Right lobe of liver (tissue), 6 donors: ENCODE measurements around the gene ANAPC2. TPM values are rescaled to one million over a fixed set of nuclear protein-coding genes. Genes with fewer than 3 reads are reported as not detected.

Source experiments
- ATAC-seq, 4 donors: fragments of 200-7000 bp; cut with Tn5 transposase; one replicate each; pipeline ENCODE4 v1.9.1; 2020; ENCODE audit warnings: mild to moderate bottlenecking in 4 of 4, moderate library complexity in 4 of 4
- DNase-seq, 3 donors: peaks; one replicate each; pipeline ENCODE4 v3.0.0-alpha.2; 2020
- H3K27ac ChIP-seq, 3 donors: fragments of 200-600 bp; one replicate each; pipeline ENCODE4 v1.8.0; 2022
- H3K27me3 ChIP-seq, 2 donors: fragments of 200-600 bp; one replicate each; pipeline ENCODE4 v1.8.0; 2022
- H3K36me3 ChIP-seq, 4 donors: fragments of 200-600 bp; sonication (generic) in 1 of 4; one replicate each; pipeline versions ENCODE4 v1.5.1 to v1.8.0; 2017 to 2022; ENCODE audit warnings: control low read depth in 1 of 4
- H3K4me1 ChIP-seq, 4 donors: fragments of 200-600 bp; sonication (generic) in 1 of 4; one replicate each; pipeline versions ENCODE4 v1.5.1 to v1.8.0; 2017 to 2022; ENCODE audit warnings: control low read depth in 1 of 4
- H3K4me3 ChIP-seq, 3 donors: fragments of 200-600 bp; one replicate each; pipeline ENCODE4 v1.8.0; 2022
- H3K9me3 ChIP-seq, 4 donors: fragments of 200-600 bp; sonication (generic) in 1 of 4; one replicate each; pipeline versions ENCODE4 v1.5.1 to v1.8.0; 2017 to 2022; ENCODE audit warnings: control low read depth in 1 of 4
- POLR2A ChIP-seq: fragments of 450-650 bp; IDR thresholded peaks from one replicate; pipeline ENCODE4 v1.6.1; 2017; ENCODE audit warnings: antibody characterized with exemption, mild to moderate bottlenecking
- WGBS: methylation state at CpG from one replicate; pipeline ENCODE4 v1.1.6; 2018; ENCODE audit warnings: low coverage, low lambda C conversion rate; ENCODE audit not compliant: insufficient coverage; ENCODE audit errors: missing lambda C conversion rate; 5-methylcytosine and 5-hydroxymethylcytosine counted together
- intact Hi-C, 2 donors: fragments of 100-400 bp; cut with DNase I; formaldehyde crosslinking; loops; one replicate each; pipeline versions ENCODE4 v1.11.2 to v1.14.1; 2022
- total RNA-seq, 6 experiments: library from RNA; depleted of rRNA in 2 of 6; stranded (reverse); fragments of >200 nt in 2 of 6; fragmentation: NEBNext Ultra II Directional in 3 of 6; extraction: Animal tissue kit (Norgen Biotek cat#: 25700) in 3 of 6; gene quantifications; one replicate each; pipeline versions ENCODE4 v1.1.0 to v1.2.4, GENCODE V29; 2016 to 2023
- TF ChIP-seq, protein P1 (sequence below), 4 donors: fragments of 200-600 bp in 3 of 4; fragments of 450-650 bp in 1 of 4; IDR thresholded peaks; one replicate each; pipeline versions ENCODE4 v1.5.1 to v1.8.0; 2016 to 2022; ENCODE audit warnings: antibody characterized with exemption in 4 of 4, mild to moderate bottlenecking in 2 of 4
- donor health status: DM: no; HTN: yes; CAD: no.
- donor health status: DM: no; HTN: no; CAD: no.
- donor health status: DM: no; HTN: no; CAD: no.
- donor health status: DM: no; HTN: yes; CAD: no.
- donor health status: DM: no; HTN: yes; CAD: no.

The ANAPC2 gene
- total RNA-seq, 6 experiments from 2014 or later: 16.1 to 36.5 (median 27.9) TPM

DNA sequence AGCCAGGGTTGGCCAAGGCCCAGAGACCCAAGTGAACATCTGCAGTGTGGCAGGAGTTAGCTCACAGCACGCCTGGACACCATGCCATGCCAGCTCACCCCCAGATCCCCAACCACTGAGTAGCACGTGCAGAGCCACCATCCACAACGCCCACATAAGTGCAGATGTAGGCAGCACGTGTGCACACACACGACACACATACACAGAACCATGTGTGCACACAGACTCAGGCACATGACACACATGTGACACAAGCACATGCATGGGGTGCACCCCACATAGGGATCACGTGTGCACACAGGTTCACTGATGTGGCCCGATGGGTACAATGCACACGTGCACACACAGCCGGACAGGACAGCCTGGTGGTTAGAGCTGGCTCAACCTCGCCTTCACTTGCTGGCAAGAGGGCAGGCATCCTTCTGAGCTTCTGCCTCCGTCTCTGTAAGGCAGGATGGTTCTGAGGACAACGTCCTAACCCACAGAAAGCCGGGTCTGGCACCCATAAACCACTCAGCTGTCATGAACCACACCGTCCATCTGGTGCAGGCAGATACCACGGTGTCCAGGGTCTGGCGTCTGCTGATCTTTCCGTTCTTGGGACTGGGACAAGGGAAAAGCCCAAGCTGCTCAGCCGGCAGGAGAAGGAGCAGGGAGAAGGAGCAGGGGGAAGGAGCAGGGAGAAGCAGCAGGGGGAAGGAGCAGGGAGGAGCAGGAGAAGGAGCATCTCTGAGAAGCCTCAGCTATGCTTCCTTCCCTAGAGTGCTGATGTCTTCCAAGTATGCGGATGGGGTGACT, 30.5 kb downstream of the ANAPC2 start:
- peaks cover 0 to 4% (median 0%) of the 10 kb centered on the region in 4 donors for H3K4me1 ChIP-seq
- H3K27me3 ChIP-seq: peaks cover 6 to 21% of the 10 kb centered on the region in 2 donors
- TF ChIP-seq, protein P1, sequence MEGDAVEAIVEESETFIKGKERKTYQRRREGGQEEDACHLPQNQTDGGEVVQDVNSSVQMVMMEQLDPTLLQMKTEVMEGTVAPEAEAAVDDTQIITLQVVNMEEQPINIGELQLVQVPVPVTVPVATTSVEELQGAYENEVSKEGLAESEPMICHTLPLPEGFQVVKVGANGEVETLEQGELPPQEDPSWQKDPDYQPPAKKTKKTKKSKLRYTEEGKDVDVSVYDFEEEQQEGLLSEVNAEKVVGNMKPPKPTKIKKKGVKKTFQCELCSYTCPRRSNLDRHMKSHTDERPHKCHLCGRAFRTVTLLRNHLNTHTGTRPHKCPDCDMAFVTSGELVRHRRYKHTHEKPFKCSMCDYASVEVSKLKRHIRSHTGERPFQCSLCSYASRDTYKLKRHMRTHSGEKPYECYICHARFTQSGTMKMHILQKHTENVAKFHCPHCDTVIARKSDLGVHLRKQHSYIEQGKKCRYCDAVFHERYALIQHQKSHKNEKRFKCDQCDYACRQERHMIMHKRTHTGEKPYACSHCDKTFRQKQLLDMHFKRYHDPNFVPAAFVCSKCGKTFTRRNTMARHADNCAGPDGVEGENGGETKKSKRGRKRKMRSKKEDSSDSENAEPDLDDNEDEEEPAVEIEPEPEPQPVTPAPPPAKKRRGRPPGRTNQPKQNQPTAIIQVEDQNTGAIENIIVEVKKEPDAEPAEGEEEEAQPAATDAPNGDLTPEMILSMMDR (IDR thresholded peaks at IDR 0.05): no peak
- no peak for TF ChIP-seq POLR2A
- no peak overlapping the region for H3K4me3 ChIP-seq
- WGBS: 26% methylated on average over 10 of the region's 19 CpGs
- ATAC-seq: no peak
- intact Hi-C loops: no loop called here
- no peak for DNase-seq
- no peaks in the 10 kb centered on the region for H3K36me3 ChIP-seq
- H3K9me3 ChIP-seq: no peaks in the 10 kb centered on the region
- no peak overlapping the region for H3K27ac ChIP-seq

DNA sequence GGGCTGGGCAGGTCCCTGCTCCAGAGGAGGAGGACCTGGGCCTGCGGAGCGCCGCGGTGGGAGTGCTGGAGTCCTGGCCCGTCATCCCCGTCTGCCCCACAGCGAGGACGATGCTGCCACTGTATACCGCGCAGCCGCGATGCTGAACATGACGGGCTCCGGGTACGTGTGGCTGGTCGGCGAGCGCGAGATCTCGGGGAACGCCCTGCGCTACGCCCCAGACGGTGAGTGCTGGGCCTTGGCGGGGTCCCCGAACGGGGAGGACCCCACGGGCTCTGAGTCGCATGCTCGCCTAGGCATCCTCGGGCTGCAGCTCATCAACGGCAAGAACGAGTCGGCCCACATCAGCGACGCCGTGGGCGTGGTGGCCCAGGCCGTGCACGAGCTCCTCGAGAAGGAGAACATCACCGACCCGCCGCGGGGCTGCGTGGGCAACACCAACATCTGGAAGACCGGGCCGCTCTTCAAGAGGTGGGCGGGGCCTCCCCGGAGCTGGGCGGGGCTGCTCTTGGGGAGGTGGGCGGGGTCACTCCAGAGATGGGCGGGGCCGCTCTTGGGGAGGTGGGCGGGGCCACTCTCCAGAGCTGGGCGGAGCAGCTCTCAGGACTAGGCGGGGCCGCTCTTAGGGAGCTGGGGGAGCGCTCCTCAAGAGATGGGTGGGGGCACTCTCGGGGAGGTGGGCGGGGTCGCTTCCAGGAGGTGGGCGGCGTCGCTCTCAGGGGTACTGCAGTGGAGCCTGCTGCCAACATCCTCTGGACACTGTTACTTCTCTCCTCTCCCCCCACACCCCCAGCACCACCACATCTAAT, 31.6 kb downstream of the ANAPC2 start:
- peaks cover 0 to 12% of the 10 kb centered on the region in 2 donors for H3K27me3 ChIP-seq
- intact Hi-C loops: no loop called here
- no peak overlapping the region for H3K4me3 ChIP-seq
- H3K36me3 ChIP-seq: no peaks in the 10 kb centered on the region
- no peak overlapping the region for H3K27ac ChIP-seq
- under 1% methylated on average over 17 of the region's 65 CpGs for WGBS
- no peaks in the 10 kb centered on the region for H3K9me3 ChIP-seq
- DNase-seq (no peak), ATAC-seq (peak; percentile 48 to 68 (median 63))
- H3K4me1 ChIP-seq: no peaks in the 10 kb centered on the region
- no peak for TF ChIP-seq POLR2A
- TF ChIP-seq, protein P1 (IDR thresholded peaks at IDR 0.05): no peak

DNA sequence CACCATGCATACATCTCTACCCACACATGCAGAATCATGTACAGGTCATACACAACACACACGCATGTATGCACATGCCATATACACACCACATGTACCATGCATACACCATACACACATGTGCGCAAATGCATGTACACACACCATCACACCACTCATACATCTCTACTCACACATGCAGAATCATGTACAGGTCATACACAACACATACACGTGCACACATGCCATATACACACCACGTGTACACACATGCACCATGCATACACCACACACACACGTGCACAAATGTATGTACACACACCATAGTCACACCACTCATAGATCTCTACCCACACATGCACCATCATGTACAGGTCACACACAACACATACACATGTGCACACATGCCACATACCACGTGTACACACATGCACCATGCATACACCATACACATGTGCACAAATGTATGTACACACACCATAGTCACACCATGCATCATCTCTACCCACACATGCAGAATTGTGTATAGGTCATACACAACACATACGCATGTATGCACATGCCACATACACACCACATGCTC, 35.4 kb downstream of the ANAPC2 start:
- 86% methylated on average over 7 of the region's 7 CpGs for WGBS

More for the DNA sequence above, 35.4 kb downstream of the ANAPC2 start:
- Histone ChIP-seq H3K4me3 (no peak overlapping the region), H3K27me3 (peaks cover 0 to 6% of the 10 kb centered on the region in 2 donors), H3K4me1 (no peaks in the 10 kb centered on the region), H3K9me3 (no peaks in the 10 kb centered on the region), H3K36me3 (no peaks in the 10 kb centered on the region), H3K27ac (no peak overlapping the region)
- no peak for DNase-seq
- ATAC-seq: no peak
- intact Hi-C loops: no loop called here
- TF ChIP-seq, protein P1 (IDR thresholded peaks at IDR 0.05): no peak
